ENCODE data around the gene DAB1. TPM values are rescaled to one million over a fixed set of nuclear protein-coding genes. Genes with fewer than 3 reads are reported as not detected.

DAB1 gene
- total and polyA plus RNA-seq, 10 of the 15 experiments (the other 5 are each of a cell fraction or from before 2014, with no cell fraction given), result 0.02 to 0.10 (median 0.03) TPM; not detected in 5

DNA sequence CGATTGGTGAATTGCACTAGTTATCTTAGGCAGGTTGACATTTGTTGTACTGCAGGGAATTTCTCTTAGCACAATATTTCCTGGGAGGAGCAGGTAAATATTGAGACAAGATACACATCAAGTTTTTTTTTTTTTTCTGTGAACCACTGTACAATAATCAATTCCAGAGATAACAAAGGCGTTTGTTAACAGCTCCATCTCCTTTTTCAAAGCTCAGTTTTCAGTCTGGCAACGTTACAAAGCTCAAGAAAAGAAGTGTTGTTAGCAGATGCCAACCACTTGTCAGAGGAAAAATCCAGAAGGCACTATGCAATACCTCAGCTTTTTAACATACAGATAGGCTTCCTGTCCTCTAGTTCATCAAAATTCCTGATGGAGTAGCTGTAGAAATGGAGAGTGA lies 40.9 kb upstream of the DAB1 start:
- FAIRE-seq (no peak), DNase-seq (ENCODE audit: low read depth, low spot score) (no peak), ATAC-seq (no peak)
- no peaks in the 10 kb centered on the region for H3K36me3 ChIP-seq (ENCODE audit: control insufficient read depth in 2 of 2, insufficient read depth in 2 of 2, low read length in 1 of 2)
- in situ Hi-C loops (cut with MboI), result no loop called here
- H4K20me1 ChIP-seq (ENCODE audit: control insufficient read depth, insufficient read depth), result no peaks in the 10 kb centered on the region
- WGBS (ENCODE audit: insufficient coverage, insufficient replicate concordance, low lambda C conversion rate, missing lambda C conversion rate), result 1% methylated on average over 3 of the region's 3 CpGs
- H3K27me3 ChIP-seq (replicated peaks in 1 of 2; ENCODE audit: control insufficient read depth in 2 of 2, insufficient read depth in 2 of 2, low read length in 1 of 2), result no peaks in the 10 kb centered on the region
- H3K9me3 ChIP-seq (replicated peaks; ENCODE audit: control insufficient read depth, insufficient read depth, low read length), result no peaks in the 10 kb centered on the region
- H3K9ac ChIP-seq (ENCODE audit: control insufficient read depth, insufficient read depth, low read length), result no peak overlapping the region
- ChIA-PET CTCF (interaction anchor here (1.3 kb wide), 1 partner anchor 10 kb away, joined by 3 read pairs; no protein-coding TSS in a partner anchor), SMC1A (ENCODE audit: uncharacterized antibody, unreplicated experiment) (no interaction called here), POLR2A (no interaction called here), RAD21 (ENCODE audit: unreplicated experiment) (no interaction called here)
- no peaks in the 10 kb centered on the region for H3K79me2 ChIP-seq (ENCODE audit: control insufficient read depth, insufficient read depth, low read length)
- intact Hi-C loops (cut with micrococcal nuclease; ENCODE audit: unreplicated experiment), result no loop called here
- no peak overlapping the region for H3K4me3 ChIP-seq
- H3K4me2 ChIP-seq (ENCODE audit: control insufficient read depth, insufficient read depth), result no peak overlapping the region
- no peaks in the 10 kb centered on the region for H3K4me1 ChIP-seq (ENCODE audit: control insufficient read depth, insufficient read depth, low read length)
- TF ChIP-seq PAX8 (IDR thresholded peaks at IDR 0.05), result no peak
- TF ChIP-seq YY1 (IDR thresholded peaks at IDR 0.05; ENCODE audit: low read depth, low read length), result no peak
- no peak overlapping the region for H3K27ac ChIP-seq (ENCODE audit: control insufficient read depth, insufficient read depth)
- H2AFZ ChIP-seq (ENCODE audit: control insufficient read depth, low read depth, low read length), result no peak overlapping the region
- no TSS peak for BruUV-seq (replicated peaks)

DNA sequence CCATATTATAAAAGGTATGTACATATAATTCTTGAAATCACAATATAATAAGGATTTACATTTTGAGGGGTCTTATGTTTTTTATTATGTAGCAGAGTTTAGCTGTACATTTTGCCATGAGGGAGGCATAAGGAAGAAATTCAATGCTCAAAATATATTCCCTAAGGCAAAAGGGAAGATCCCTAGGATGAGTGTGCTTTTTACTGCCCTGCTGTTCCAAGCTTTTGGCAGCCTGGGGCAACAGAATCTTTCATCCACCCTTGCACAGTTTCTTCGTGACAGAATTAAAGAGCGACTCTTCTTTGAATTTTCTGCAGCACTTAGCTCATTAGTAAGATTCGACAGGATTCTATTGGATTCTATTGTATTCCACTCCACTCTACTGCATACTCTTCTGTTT lies 39.5 kb upstream of the DAB1 start:
- DNase-seq (ENCODE audit: low read depth, low spot score), result no peak
- no peaks in the 10 kb centered on the region for H3K27me3 ChIP-seq (replicated peaks in 1 of 2; ENCODE audit: control insufficient read depth in 2 of 2, insufficient read depth in 2 of 2, low read length in 1 of 2)
- no peak overlapping the region for H3K4me3 ChIP-seq
- ATAC-seq, result no peak
- H3K79me2 ChIP-seq (ENCODE audit: control insufficient read depth, insufficient read depth, low read length), result no peaks in the 10 kb centered on the region
- WGBS (ENCODE audit: insufficient coverage, insufficient replicate concordance, low lambda C conversion rate, missing lambda C conversion rate), result 37% methylated on average over 3 of the region's 3 CpGs
- TF ChIP-seq, protein P1, sequence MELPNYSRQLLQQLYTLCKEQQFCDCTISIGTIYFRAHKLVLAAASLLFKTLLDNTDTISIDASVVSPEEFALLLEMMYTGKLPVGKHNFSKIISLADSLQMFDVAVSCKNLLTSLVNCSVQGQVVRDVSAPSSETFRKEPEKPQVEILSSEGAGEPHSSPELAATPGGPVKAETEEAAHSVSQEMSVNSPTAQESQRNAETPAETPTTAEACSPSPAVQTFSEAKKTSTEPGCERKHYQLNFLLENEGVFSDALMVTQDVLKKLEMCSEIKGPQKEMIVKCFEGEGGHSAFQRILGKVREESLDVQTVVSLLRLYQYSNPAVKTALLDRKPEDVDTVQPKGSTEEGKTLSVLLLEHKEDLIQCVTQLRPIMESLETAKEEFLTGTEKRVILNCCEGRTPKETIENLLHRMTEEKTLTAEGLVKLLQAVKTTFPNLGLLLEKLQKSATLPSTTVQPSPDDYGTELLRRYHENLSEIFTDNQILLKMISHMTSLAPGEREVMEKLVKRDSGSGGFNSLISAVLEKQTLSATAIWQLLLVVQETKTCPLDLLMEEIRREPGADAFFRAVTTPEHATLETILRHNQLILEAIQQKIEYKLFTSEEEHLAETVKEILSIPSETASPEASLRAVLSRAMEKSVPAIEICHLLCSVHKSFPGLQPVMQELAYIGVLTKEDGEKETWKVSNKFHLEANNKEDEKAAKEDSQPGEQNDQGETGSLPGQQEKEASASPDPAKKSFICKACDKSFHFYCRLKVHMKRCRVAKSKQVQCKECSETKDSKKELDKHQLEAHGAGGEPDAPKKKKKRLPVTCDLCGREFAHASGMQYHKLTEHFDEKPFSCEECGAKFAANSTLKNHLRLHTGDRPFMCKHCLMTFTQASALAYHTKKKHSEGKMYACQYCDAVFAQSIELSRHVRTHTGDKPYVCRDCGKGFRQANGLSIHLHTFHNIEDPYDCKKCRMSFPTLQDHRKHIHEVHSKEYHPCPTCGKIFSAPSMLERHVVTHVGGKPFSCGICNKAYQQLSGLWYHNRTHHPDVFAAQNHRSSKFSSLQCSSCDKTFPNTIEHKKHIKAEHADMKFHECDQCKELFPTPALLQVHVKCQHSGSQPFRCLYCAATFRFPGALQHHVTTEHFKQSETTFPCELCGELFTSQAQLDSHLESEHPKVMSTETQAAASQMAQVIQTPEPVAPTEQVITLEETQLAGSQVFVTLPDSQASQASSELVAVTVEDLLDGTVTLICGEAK (IDR thresholded peaks at IDR 0.05; ENCODE audit: borderline replicate concordance), result no peak
- H3K9me3 ChIP-seq (replicated peaks; ENCODE audit: control insufficient read depth, insufficient read depth, low read length), result no peaks in the 10 kb centered on the region
- POLR2A ChIA-PET, result no interaction called here
- no peaks in the 10 kb centered on the region for H4K20me1 ChIP-seq (ENCODE audit: control insufficient read depth, insufficient read depth)
- in situ Hi-C loops (cut with MboI), result no loop called here
- intact Hi-C loops (cut with micrococcal nuclease; ENCODE audit: unreplicated experiment), result no loop called here
- BruUV-seq (replicated peaks), result no TSS peak
- no peaks in the 10 kb centered on the region for H3K36me3 ChIP-seq (ENCODE audit: control insufficient read depth in 2 of 2, insufficient read depth in 2 of 2, low read length in 1 of 2)
- no peak overlapping the region for H3K27ac ChIP-seq (ENCODE audit: control insufficient read depth, insufficient read depth)
- no peak overlapping the region for H3K9ac ChIP-seq (ENCODE audit: control insufficient read depth, insufficient read depth, low read length)
- SMC1A ChIA-PET (ENCODE audit: uncharacterized antibody, unreplicated experiment), result no interaction called here
- RAD21 ChIA-PET (ENCODE audit: unreplicated experiment), result no interaction called here
- no peak for FAIRE-seq
- H3K4me1 ChIP-seq (ENCODE audit: control insufficient read depth, insufficient read depth, low read length), result no peaks in the 10 kb centered on the region
- no peak overlapping the region for H2AFZ ChIP-seq (ENCODE audit: control insufficient read depth, low read depth, low read length)
- H3K4me2 ChIP-seq (ENCODE audit: control insufficient read depth, insufficient read depth), result no peak overlapping the region
- CTCF ChIA-PET, result no interaction called here
